DOHH2 (cell line): ENCODE measurements around the gene SLC45A1.

Experiments
- CTCF ChIP-seq: fragments of 200-600 bp; sonication (generic); IDR thresholded peaks from one replicate; pipeline ENCODE4 v1.5.1; 2014; ENCODE audit warnings: antibody characterized with exemption, mild to moderate bottlenecking, low read depth, low read length; ENCODE audit not compliant: poor library complexity, severe bottlenecking
- EZH2phosphoT487 ChIP-seq: fragments of 200-600 bp; sonication (generic); IDR thresholded peaks from 2 replicates; pipeline ENCODE4 v1.6.1; 2017; ENCODE audit warnings: borderline replicate concordance, mild to moderate bottlenecking, antibody characterized with exemption, low read length, moderate library complexity, mixed read lengths

DNA sequence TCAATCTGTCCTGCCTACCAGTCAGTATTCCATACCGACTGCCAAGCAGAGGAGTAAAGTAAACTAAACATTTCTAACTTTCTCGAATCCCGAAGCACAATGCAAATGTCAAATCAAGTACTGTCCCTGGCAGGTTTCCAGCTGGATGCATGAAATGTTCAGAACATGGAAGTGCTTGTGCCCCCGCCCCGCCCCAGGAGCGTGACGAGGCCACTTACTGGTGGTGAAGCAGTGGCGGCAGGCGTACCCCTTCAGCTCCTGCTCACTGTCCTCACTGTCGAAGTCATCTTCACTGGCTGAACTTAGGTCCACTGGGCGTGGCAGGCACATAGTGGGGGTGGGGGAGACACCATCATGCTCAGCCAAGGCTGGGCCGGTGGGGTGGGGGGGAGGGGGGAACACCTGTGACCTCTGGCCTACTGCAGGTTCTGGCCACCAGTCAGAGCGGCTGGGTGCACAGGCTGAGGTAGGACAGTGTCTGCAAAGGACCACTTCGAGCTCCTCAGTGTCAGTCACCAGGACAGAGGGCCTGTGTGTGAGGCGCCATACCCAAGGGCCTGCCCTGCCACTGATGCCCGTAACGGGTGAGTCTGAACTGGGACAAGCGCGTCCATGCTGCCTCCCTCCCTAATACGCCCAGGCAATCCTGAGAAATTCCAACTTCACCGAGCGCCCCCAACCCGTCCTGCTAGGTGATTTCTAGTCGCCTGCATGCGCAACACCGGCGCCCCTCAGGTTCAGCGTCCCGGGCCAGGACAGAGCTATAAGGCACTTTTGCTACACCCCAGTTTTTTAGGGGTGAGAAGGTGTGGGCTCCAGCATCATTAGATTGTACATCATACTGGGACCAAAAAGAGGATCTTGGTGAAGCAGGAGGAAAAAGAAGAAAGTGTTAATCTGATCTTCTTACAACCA lies 46.9 kb downstream of the SLC45A1 start:
- TF ChIP-seq CTCF (no peak), EZH2phosphoT487 (no peak)
